Ishikawa (cell line): ENCODE results near the gene PIK3AP1.

Experiments
- CEBPB ChIP-seq: IDR thresholded peaks from 2 replicates; pipeline ENCODE4 v1.6.1; 2012
- CREB1 ChIP-seq: IDR thresholded peaks from 2 replicates; pipeline ENCODE4 v1.6.1; 2012; ENCODE audit warnings: low read depth
- EGR1 ChIP-seq: IDR thresholded peaks from 2 replicates; pipeline ENCODE4 v1.6.1; 2012
- EP300 ChIP-seq: IDR thresholded peaks from 2 replicates; pipeline ENCODE4 v1.6.1; 2012; ENCODE audit warnings: borderline replicate concordance
- FOXM1 ChIP-seq: IDR thresholded peaks from 2 replicates; pipeline ENCODE4 v1.6.1; 2012; ENCODE audit warnings: low read depth, borderline replicate concordance
- MAX ChIP-seq: IDR thresholded peaks from 2 replicates; pipeline ENCODE4 v1.6.1; 2012
- NFIC ChIP-seq: IDR thresholded peaks from 2 replicates; pipeline ENCODE4 v1.6.1; 2012
- RAD21 ChIP-seq: IDR thresholded peaks from 2 replicates; pipeline ENCODE4 v1.6.1; 2012; ENCODE audit warnings: low read depth
- REST ChIP-seq: IDR thresholded peaks from 2 replicates; pipeline ENCODE4 v1.6.1; 2012; ENCODE audit warnings: low read depth, mild to moderate bottlenecking
- TAF1 ChIP-seq: IDR thresholded peaks from 2 replicates; pipeline ENCODE4 v1.6.1; 2012; ENCODE audit warnings: low read depth, mild to moderate bottlenecking
- TCF12 ChIP-seq: IDR thresholded peaks from 2 replicates; pipeline ENCODE4 v1.6.1; 2012; ENCODE audit warnings: low read depth
- TEAD4 ChIP-seq: IDR thresholded peaks from 2 replicates; pipeline ENCODE4 v1.6.1; 2012
- USF1 ChIP-seq: IDR thresholded peaks from 2 replicates; pipeline ENCODE4 v1.6.1; 2012
- YY1 ChIP-seq: IDR thresholded peaks from 2 replicates; pipeline ENCODE4 v1.6.1; 2012; ENCODE audit warnings: low read depth
- ZBTB7A ChIP-seq: IDR thresholded peaks from 2 replicates; pipeline ENCODE4 v1.6.1; 2012; ENCODE audit warnings: low read depth

Gene PIK3AP1

GRCh38 chr10:96648297-96648696, 72.0 kb downstream of the PIK3AP1 start:
- TF ChIP-seq EGR1 (no peak), RAD21 (no peak), REST (no peak), TCF12 (no peak), ZBTB7A (no peak), YY1 (no peak), FOXM1 (no peak), NFIC (no peak), EP300 (no peak), TAF1 (no peak), MAX (no peak), CREB1 (no peak), USF1 (no peak), TEAD4 (no peak), CEBPB (no peak)

- TF ChIP-seq RAD21: no peak
- TF ChIP-seq YY1: no peak
- no peak for TF ChIP-seq EP300
- no peak for TF ChIP-seq EGR1
- TF ChIP-seq NFIC: no peak
- TF ChIP-seq TCF12: no peak
- no peak for TF ChIP-seq MAX
- no peak for TF ChIP-seq FOXM1
- no peak for TF ChIP-seq REST
- no peak for TF ChIP-seq CEBPB
- no peak for TF ChIP-seq TEAD4
- TF ChIP-seq TAF1: no peak
- no peak for TF ChIP-seq USF1
Measured at GRCh38 chr10:96647466-96647865, 72.8 kb downstream of the PIK3AP1 start.

- TF ChIP-seq FOXM1: no peak
- no peak for TF ChIP-seq EP300
- no peak for TF ChIP-seq EGR1
- no peak for TF ChIP-seq CEBPB
- TF ChIP-seq MAX: no peak
- TF ChIP-seq YY1: no peak
- TF ChIP-seq ZBTB7A: no peak
- no peak for TF ChIP-seq NFIC
- TF ChIP-seq TCF12: no peak
- TF ChIP-seq RAD21: no peak
- no peak for TF ChIP-seq USF1
- TF ChIP-seq CREB1: no peak
- no peak for TF ChIP-seq REST
Measured at GRCh38 chr10:96646751-96647166, 73.6 kb downstream of the PIK3AP1 start.

- TF ChIP-seq CREB1 (no peak), MAX (no peak), YY1 (no peak), TCF12 (no peak)
Measured at GRCh38 chr10:96646301-96646700, 74.0 kb downstream of the PIK3AP1 start.
